ENCODE results near the gene ZC2HC1B.
"Not testable (repeated sequence)": the region's sequence is repeated elsewhere in the genome, so short reads cannot be mapped to it uniquely, and the experiment has no call there.

ZC2HC1B gene

DNA sequence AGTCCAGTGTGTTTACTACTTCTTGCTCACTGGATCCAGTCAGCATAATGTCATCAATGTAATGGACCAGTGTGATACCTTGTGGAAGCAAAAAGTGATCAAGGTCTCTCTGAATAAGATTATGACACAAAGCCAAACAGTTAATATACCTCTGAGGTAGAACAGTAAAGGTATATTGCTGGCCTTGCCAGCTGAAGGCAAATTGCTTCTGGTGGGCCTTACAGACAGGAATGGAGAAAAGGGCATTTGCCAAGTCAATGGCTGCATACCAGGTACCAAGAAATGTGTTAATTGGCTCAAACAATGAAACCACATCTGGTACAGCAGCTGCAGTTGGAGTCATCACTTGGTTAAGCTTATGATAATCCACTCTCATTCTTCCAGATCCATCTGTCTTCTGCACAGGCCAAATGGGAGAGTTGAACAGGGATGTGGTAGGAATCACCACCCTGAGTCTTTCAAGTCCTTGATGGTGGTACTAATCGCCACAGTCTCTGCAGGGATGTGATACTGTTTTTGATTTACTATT, 7.0 kb downstream of the ZC2HC1B start:
- not testable (repeated sequence) for DNase-seq

DNA sequence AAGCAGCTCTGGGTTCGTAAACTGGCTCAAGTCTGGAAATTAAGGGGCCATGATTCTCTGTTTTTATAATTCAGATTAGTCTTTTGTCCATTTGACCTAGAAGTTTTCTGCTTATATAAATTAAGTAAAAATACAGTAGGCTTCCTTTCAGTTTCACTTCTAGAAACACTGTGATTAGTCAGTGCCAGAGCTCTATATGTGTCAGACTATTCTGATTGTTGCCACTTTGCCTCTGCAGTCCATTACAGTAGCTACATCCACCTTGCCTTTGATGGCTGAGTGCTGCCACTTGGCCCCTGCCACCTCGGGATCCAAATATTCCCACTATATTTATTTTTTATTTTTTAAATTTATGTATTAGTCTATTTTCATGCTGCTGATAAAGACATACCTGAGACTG, 7.9 kb downstream of the ZC2HC1B start:
- no peak for DNase-seq

DNA sequence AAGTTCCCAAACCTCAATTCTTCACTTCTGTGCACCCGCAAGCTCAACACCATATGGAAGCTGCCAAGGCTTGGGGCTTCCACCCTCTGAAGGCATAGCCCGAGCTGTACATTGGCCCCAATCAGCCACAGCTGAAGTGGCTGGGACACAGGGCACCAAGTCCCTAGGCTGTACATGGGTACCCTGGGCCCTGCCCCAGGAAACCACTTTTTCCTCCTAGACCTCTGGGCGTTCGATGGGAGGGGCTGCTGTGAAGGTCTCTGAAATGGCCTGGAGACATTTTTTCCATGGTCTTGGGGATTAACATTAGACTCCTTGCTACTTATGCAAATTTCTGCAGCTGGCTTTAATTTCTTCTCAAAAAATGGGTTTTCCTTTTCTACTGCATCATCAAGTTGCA, 9.3 kb downstream of the ZC2HC1B start:
- DNase-seq = not testable (repeated sequence)

DNA sequence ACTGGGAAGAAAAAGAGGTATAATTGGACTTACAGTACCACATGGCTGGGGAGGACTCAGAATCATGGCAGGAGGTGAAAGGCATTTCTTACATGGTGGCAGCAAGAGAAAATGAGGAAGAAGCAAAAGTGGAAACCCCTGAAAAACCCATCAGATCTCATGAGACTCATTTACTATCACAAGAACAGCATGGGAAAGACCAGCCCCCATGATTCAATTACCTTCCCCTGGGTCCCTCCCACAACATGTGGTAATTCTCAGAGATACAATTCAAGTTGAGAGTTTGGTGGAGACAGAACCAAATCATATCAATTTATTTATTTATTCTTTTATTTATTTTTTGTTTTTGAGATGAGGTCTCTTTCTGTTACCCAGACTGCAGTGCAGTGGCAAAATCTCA, 10.2 kb downstream of the ZC2HC1B start:
- DNase-seq = not testable (repeated sequence)

DNA sequence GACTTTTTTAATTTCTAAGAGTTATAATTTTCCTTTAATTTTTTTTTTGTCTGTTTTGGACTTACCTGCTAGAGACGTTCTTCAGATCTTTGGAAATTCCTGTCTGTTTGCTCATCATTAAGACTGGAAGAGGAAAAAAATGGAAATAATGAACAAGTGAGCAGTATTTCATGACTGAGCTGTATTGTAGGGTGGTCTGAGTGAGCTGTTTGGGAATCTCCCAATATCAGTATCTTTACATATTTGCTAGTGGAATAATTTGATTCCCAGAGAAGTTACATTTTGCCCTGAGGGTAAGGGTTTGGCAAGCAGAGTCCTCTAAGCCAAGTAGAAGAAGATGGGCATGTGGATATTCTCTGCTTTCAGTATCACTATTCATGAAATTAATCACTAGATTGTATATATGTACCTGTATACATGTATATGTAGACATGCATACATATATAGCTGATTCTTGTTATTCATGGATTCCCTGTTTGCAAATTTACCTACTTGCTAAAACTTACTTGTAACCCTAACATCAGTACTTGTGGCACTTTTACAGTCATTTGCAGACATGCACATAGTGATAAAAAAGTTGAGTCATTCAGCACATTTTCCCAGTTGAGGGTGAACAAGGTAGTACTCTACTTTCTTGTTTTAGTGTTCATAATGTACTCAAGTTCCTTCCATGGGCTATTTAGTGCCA, 13.5 kb downstream of the ZC2HC1B start:
- DNase-seq = no peak

DNA sequence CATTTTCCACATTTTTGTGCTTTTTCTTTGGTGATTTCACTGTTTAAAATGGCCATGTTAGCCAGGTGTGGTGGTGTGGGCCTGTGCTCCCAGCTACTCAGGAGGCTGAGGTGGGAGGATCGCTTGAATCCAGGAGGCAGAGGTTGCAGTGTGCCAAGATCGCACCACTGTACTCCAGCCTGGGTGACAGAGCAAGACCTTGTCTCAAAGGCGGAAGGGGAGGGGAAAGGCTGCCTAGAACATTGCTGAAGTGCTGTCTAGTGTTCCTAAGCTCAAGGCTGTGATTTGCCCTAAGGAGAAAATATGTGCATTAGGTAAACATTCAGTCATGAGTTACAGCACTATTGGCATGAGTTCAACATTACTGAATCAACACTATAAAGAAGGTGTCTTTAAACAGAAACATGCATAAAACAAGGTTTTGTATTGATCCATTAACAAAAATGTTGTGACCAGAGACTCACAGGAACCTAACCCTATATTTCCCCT, 14.0 kb downstream of the ZC2HC1B start:
- no peak for DNase-seq

DNA sequence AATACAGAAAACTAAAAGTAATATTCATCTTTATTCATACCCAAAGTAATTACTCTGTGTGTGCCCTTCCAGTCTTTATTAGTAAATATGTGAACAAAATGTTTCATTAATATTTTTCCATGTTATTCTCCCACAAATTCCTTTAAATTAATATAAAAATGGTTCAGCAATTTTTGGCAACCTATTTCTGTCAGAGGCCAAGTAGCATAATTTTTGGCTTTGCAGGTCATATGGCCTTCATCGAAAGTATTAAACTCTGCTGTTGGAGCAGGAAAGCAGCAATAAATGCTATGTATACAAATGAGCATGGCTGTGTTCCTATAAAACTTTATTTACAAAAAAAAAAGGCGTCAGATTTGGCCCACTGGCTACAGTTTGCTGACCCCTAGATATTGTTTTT, 16.1 kb downstream of the ZC2HC1B start:
- no peak for DNase-seq

DNA sequence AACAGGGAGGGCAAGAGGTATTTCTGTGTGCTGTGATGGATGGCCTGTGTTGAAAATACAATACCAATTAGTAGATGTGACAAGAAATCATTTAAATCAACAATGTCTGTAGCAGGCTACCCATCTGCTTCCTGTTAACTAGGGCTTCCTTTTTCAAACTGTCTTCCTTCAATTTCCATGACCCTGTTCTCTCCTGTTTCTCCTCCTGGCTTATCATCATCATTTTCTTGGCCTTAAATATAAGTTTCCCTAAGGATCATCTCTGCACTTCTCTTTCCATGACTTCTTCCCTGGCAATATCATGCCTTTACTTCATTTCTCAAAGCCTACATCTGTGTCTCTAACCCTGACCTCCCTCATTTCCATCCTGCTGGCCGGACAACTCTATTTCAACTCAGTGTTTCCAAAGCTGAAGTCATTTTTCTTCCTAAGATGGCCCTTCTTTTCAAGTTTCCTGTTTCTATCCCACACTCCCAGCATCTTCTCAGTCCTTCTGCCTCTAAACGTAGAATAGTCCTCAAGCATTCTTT, 18.2 kb downstream of the ZC2HC1B start:
- DNase-seq = no peak

DNA sequence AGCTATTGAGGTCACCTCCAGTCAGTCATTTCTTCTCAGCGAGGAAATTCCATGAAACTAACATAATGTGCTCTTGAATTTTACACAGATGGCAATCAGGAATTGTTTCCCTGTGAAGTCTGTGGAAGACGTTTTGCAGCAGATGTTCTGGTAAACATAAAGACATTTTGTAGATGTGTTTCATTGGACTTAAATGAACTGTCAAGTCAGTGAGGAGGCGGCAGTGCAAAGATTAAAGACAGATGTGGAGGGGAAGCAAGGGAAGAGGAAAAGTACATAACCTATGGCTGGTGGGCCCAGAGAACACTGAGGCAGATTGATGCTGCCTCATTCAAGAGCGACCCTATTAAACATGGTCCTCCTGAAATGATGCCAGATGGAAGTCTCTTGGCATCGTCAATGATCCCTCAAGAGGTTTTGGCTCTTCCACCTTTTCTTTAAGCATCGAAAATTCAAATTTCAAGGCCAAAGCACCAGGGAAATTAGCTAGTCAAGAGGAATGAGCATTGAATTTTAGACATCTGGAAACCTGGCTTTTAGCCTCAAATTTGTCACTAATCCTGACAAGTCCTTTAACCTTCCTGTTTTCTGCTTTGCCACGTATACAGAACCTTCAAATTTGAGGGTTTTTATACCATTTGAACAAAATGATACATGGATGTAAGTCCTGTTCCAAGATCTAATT, 20.1 kb downstream of the ZC2HC1B start:
- DNase-seq = no peak

DNA sequence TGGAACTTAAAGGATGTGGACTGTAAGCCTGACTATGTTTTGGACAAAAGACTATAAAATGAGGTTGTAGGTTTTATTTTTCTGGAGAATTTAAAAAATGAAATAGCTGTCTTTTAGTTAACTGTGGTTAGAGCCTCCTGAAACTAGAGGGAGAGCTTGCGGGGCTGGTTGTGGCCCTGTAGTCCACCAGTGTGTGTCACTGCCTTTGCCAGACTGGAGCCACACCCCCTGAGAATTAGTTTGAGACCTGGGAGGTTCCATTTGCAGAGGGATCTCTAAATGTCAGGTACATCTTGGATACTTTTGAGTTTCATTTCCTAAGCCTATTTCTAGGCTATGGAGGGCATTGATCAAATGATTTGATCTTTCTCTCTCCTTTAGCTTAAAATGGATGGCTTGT, 20.8 kb downstream of the ZC2HC1B start:
- no peak for DNase-seq

DNA sequence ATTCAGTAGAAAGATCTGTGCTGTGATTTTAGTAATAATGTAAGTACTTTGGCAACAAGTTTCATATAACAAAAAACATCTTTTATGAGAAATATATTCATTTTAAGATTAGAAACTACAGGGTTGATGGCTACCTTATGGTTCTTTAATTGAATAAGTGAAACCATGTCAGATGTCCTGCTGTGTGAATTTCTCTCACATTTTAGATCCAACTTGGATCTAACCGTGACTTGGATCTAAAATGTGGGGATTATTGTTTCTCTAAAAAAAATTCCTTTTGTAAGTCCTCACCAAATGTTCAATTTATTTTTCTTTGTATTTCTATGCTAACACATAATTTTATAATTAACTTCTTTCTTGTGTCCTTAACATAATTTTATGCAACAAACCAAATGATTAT, 30.4 kb downstream of the ZC2HC1B start:
- no peak for DNase-seq

DNA sequence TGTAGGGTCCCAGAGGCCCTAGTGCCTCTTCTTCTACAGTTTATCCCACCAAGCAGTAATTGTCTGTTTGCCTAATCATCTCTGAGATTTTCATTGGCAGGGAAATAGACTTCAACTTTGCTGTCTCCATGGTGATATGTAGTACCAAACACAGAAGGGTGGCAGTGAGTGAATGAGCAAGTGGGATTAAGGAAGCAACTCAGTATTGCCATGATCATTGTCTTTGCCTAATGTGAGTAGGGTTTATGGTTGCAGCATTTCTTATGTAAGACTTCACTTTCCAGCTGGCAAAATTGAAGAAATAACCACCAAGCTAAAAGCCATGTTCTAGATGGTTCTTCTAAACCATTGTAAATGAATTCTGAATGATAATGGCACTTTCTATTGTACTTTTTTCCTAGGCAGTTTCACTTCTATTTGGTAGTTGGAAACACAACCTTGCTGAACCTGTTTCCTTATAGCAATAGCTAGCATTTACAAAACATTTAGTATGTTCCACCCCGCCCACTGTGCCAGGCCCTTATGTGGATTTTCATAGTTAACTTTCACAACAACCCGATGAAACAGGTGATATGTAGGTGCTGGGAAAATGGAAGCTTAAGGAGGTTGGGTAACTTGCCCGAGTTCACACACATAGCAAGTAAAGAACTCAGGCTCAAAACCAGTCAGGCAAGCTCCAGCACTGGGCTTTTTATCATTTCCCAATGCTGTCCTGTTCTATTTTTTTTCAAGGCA, 32.0 kb downstream of the ZC2HC1B start:
- DNase-seq = peak; percentile 2

DNA sequence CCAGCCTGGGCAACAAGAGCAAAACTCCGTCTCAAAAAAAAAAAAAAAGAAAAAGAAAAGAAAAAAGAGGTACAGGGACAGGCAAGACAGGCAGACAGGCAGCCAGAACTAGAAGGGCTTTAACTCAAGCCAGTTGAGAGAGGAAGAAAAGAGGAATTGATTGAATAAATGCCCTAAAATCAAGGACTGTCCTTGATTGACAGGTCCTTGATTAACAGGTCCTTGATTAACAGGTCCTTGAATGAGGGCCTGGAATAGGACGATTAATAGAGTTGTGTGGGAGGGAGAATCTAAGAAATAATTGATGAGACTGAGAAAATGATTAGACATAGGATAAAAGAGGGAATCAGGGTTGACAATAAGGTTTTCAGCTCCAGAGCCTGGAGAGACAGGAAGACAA, 36.1 kb downstream of the ZC2HC1B start:
- DNase-seq = no peak

DNA sequence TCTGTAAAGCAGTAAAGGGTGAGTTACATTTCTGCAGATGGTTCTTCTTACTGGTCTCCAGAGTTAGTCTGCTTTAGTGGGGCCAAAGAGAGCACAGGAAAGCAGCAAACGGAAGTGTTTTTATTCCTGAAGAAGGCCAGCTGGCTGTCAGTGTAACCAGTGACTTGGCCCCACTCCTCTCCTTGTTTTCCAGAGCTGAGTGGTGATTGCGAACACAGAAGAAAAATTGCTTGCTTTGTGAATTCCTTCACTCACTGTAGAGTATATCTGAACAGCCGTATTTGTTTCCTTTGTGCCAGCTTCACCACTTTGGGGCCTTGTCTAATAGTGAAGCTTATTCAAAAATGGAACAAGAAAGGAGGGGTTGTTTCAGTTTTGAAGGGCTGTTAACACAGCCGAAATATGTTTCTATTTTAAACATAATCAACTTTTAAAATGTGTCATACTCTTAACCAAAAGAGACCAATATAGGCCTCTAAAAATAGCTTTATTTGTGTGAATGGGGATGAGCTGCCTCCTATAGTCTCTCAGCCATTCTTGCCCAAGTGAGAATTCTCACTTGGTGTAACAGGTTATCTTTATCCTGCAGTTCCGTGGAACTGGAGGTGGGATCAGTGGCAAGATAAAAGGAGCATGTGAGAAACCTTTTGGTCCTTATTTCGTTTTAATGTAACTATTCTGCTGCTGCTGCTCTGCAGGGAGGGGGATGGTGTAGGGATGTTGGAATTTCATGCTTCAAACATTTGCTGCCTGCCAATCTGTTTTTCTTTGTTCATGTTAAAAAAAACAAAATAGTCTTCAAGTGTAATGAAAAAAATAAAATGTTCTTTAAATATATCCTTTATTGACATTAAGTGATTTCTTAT, 37.8 kb downstream of the ZC2HC1B start:
- no peak for DNase-seq

DNA sequence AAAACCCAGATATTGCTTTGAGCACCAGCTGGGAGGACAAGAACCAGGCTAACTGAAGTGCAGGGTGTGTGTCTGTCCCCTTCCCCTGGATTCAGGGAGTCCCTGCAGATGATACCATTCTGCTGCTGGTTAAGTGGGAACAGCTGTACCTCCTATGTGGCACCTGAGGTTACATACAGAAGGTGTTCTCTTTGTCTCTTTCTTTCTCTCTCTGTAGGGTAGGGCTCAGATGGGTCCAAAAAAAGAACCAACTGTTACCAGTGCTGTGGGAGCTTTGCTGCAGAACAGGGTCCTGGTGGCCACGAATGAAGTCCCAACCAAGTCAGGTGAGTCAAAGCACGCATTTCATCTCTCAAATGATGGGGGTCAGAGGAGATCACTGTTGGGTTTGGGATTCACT, 38.6 kb downstream of the ZC2HC1B start:
- no peak for DNase-seq

DNA sequence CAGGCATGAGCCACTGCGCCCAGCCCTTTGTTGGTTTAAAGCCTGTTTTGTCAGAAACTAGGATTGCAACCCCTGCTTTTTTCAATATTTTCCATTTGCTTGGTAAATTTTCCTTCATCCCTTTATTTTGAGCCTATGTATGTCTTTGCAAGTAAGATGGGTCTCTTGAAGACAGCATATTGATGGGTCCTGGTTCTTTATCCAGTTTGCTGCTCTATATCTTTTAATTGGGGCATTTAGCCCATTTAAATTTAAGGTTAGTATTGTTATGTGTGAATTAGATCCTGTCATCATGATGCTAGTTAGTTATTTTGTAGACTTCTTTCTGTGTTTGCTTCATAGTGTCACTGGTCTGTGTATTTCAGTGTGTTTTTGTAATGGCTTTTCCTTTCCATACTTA, 46.8 kb downstream of the ZC2HC1B start:
- DNase-seq = no peak

DNA sequence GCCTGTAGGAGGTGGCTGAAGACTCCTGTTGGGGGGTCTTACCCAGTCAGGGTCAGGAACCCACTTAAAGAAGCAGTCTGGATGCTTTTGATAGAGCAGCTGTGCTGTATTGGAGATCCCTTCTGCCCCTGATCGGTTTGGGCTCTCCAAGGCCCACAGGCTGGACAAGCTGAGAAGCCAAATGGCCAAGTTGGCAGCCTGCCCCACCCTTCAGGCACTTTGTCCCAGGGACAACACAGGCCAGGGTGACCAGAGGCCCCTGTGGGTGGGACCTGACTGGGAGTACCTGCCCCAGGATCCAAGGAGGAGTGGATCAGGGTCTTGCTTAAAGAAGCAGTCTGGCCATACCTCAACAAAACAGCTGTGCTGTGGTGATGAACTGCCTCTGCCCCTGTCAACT, 48.4 kb downstream of the ZC2HC1B start:
- no peak for DNase-seq

DNA sequence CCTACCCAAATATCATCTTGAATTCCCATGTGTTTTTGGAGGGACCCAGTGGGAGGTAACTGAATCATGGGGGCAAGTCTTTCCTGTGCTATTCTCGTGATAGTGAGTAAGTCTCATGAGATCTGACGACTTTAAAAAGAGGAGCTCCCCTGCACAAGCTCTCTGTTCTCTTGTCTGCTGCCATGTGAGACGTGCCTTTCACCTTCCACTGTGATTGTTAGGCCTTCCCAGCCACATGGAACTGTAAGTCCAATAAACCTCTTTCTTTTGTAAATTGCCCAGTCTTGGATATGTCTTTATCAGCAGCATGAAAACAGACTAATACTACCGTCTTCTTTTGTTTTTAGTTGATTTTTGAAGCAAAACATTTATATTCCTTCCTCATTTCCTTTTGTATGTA, 52.8 kb downstream of the ZC2HC1B start:
- DNase-seq = not testable (repeated sequence)

DNA sequence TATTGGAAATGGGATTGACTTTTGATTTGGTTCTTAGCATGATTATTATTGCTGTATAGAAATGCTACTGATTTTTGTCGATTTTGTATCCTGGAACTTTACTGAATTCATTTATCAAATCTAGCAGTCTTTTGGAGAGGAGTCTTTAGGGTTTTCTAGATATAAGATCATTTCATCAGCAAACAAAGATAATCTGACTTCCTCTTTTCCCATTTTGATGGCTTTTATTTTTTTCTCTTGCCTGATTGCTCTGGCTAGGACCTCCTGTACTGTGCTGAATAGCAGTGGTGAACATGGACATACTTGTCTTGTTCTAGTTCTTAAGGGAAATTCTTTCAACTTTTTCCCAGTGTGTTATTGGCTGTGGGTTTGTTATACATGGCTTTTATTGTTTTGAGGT, 64.6 kb downstream of the ZC2HC1B start:
- no peak for DNase-seq

DNA sequence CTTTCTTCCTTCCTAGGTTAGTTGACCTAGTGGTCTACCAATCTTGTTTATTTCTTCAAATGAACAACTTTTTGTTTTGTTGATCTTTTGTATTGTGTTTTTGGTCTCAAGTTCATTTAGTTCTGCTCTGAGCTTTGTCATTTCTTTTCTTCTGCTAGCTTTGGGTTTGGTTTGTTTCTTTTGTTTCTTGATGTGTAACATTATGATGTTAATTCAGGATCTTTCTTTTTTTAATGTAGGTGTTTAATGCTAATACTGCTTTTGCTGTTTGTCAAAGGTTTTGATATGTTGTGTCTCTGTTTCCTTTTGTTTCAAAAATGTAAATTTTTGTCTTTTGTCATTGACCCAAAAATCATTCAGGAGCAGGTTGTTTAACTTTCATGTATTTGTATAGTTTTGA, 65.7 kb downstream of the ZC2HC1B start:
- DNase-seq = no peak

DNA sequence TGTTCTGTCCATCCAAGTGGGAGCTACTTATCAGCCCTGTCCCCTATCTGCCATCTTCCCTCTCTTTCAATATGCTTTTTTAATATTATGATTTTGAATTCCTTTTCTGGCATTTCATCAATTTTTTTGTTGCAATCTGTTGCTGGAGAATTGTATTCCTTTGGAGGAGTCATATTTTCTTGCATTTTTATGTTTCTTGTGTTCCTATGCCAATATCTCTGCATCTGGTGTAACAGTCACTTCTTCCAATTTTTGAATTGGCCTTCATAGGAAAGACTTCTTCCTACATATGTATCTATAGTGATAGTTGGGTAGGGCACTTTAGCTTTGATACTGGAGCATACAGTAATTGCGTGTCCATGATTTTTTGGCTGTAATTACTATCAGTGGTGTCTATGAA, 70.1 kb downstream of the ZC2HC1B start:
- DNase-seq = no peak

DNA sequence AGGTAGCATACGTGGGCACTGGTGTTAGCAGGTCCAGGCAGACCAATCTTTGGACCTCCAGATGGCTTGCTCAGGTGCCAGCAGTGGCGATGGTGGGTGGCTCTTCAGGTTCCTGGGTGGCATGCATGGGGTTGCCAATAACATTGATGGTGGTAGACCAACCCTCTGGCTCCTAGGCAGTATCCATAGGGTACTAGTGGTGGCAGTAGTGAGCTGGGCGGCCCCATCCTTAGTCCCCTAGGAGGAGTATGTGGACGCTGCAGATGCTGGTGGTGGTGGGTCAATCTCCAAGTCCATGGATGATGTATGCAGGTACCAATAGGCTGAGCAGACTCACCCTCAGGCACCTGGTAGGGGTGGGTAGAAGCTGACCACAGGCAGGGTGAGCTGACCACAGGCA, 70.6 kb downstream of the ZC2HC1B start:
- DNase-seq = no peak

DNA sequence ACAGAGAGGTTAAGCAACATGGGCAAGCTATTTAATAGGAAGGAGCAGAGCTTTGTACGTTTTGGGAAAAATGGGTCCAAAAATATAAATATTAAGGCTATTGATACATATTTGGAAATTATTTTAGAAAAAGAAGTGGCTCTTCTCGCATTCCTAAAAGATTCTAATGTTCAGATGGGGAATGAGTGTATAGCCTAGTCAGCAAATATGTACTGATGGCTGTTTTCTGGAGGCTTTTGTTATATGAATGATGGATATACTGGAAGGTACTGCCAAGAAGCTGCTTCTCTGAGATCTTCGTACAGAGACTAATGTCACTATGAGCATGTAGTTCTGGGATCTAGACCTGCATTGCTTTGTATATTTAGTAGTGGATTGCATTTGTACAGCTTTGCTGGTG, 72.1 kb downstream of the ZC2HC1B start:
- DNase-seq = no peak
